Left ventricle myocardium inferior (tissue), 1 donor: ENCODE results near the gene ARMH3. TPM values are rescaled to one million over a fixed set of nuclear protein-coding genes. Genes with fewer than 3 reads are reported as not detected.

Experiments
- DNase-seq: peaks from one replicate; pipeline ENCODE4 v3.0.0-alpha.2; 2020
- H3K27ac ChIP-seq: fragments of 200-600 bp; replicated peaks from 2 replicates; pipeline ENCODE4 v1.8.0; 2021
- H3K27me3 ChIP-seq: fragments of 200-600 bp; 2 replicates; pipeline ENCODE4 v1.8.0; 2021; ENCODE audit warnings: low read depth
- H3K36me3 ChIP-seq: fragments of 200-600 bp; 2 replicates; pipeline ENCODE4 v1.8.0; 2021
- H3K4me1 ChIP-seq: fragments of 200-600 bp; 2 replicates; pipeline ENCODE4 v1.8.0; 2021
- H3K4me3 ChIP-seq: fragments of 200-600 bp; 2 replicates; pipeline ENCODE4 v1.8.0; 2021; ENCODE audit warnings: mild to moderate bottlenecking, moderate library complexity
- H3K9me3 ChIP-seq: fragments of 200-600 bp; replicated peaks from 2 replicates; pipeline ENCODE4 v1.8.0; 2021
- CTCF ChIP-seq: fragments of 200-600 bp; IDR thresholded peaks from 2 replicates; pipeline ENCODE4 v1.8.0; 2021; ENCODE audit warnings: antibody characterized with exemption, mild to moderate bottlenecking, borderline replicate concordance
- intact Hi-C: fragments of 100-400 bp; cut with micrococcal nuclease; formaldehyde crosslinking; loops from one replicate; pipeline ENCODE4 v1.11.0; 2022
- total RNA-seq: library from RNA; stranded (reverse); fragmentation: NEBNext Ultra II Directional; extraction: Animal tissue kit (Norgen Biotek cat#: 25700); gene quantifications from one replicate; pipeline ENCODE4 v1.2.1, GENCODE V29; 2021
- donor health status: DM: no; HTN: yes; CAD: no; lungs with severe emphysema.

ARMH3 gene
- total RNA-seq, 1 donor from 2014 or later = 58.9 TPM

GRCh38 chr10:101940916-101941315 is 115.1 kb downstream of the ARMH3 start:
- TF ChIP-seq CTCF = no peak
- intact Hi-C loops = no loop called here
- H3K27ac ChIP-seq = peak overlapping the region; percentile 86
- DNase-seq = no peak
- no peaks in the 10 kb centered on the region for H3K9me3 ChIP-seq
- H3K27me3 ChIP-seq = no peaks in the 10 kb centered on the region
- H3K4me3 ChIP-seq = no peak overlapping the region
- H3K4me1 ChIP-seq = peaks cover 69% of the 10 kb centered on the region
- no peaks in the 10 kb centered on the region for H3K36me3 ChIP-seq

GRCh38 chr10:101939729-101940128 is 116.2 kb downstream of the ARMH3 start:
- H3K27ac ChIP-seq = peak overlapping the region; percentile 86
- DNase-seq = no peak
- H3K36me3 ChIP-seq = no peaks in the 10 kb centered on the region
- peak overlapping the region; percentile 52 for H3K4me3 ChIP-seq
- no peaks in the 10 kb centered on the region for H3K27me3 ChIP-seq
- intact Hi-C loops = no loop called here
- no peak for TF ChIP-seq CTCF
- H3K9me3 ChIP-seq = no peaks in the 10 kb centered on the region
- H3K4me1 ChIP-seq = peaks cover 81% of the 10 kb centered on the region

GRCh38 chr10:101939008-101939648 is 116.8 kb downstream of the ARMH3 start:
- no peaks in the 10 kb centered on the region for H3K9me3 ChIP-seq
- no peaks in the 10 kb centered on the region for H3K27me3 ChIP-seq
- peaks cover 87% of the 10 kb centered on the region for H3K4me1 ChIP-seq
- H3K36me3 ChIP-seq = no peaks in the 10 kb centered on the region
- H3K4me3 ChIP-seq = peak overlapping the region; percentile 52
- H3K27ac ChIP-seq = peak overlapping the region; percentile 86
- DNase-seq = no peak
- TF ChIP-seq CTCF = no peak
- intact Hi-C loops = no loop called here

- Histone ChIP-seq H3K36me3 (no peaks in the 10 kb centered on the region), H3K9me3 (no peaks in the 10 kb centered on the region), H3K27me3 (no peaks in the 10 kb centered on the region), H3K27ac (peak overlapping the region; percentile 86), H3K4me1 (peaks cover 94% of the 10 kb centered on the region), H3K4me3 (peak overlapping the region; percentile 52)
- no peak for DNase-seq
- intact Hi-C loops = no loop called here
- TF ChIP-seq CTCF = no peak
Measured at GRCh38 chr10:101938305-101939007, 117.5 kb downstream of the ARMH3 start.

GRCh38 chr10:101935431-101935830 is 120.5 kb downstream of the ARMH3 start:
- Histone ChIP-seq H3K4me3 (no peak overlapping the region), H3K27ac (peak overlapping the region; percentile 86), H3K27me3 (no peaks in the 10 kb centered on the region), H3K9me3 (no peaks in the 10 kb centered on the region), H3K4me1 (peaks cover 77% of the 10 kb centered on the region), H3K36me3 (no peaks in the 10 kb centered on the region)
- no peak for DNase-seq
- intact Hi-C loops = no loop called here
- TF ChIP-seq CTCF = no peak
